Kidney epithelial cell (primary cell): ENCODE results near the gene KLHDC7A. TPM values are rescaled to one million over a fixed set of nuclear protein-coding genes. Genes with fewer than 3 reads are reported as not detected.

Source experiments
- DNase-seq: peaks from one replicate; pipeline ENCODE4 v3.0.0-alpha.2; 2010; ENCODE audit warnings: low read depth
- H3K27me3 ChIP-seq: 2 replicates; pipeline ENCODE4 v1.6.0; 2011; ENCODE audit warnings: low read length; ENCODE audit not compliant: control insufficient read depth, insufficient read depth
- H3K36me3 ChIP-seq: 2 replicates; pipeline ENCODE4 v1.5.1; 2011; ENCODE audit warnings: low read length; ENCODE audit not compliant: control insufficient read depth, insufficient read depth
- H3K4me3 ChIP-seq: 2 replicates; pipeline ENCODE4 v1.5.1; 2011; ENCODE audit warnings: low read depth, mild to moderate bottlenecking, control low read depth, low read length
- CTCF ChIP-seq: IDR thresholded peaks from 2 replicates; pipeline ENCODE4 v1.5.1; 2011; ENCODE audit warnings: mild to moderate bottlenecking, moderate library complexity, low read length, control low read depth, inconsistent platforms; ENCODE audit not compliant: insufficient read depth, poor library complexity, severe bottlenecking
- total RNA-seq: library from RNA; depleted of rRNA; stranded (reverse); fragments of >200 nt; gene quantifications from 2 replicates; pipeline ENCODE4 v1.2.3, GENCODE V29; 2015

KLHDC7A gene
- total RNA-seq, 1 donor from 2014 or later: 2.4 TPM

GRCh38 chr1:18528616-18529015 lies 47.9 kb downstream of the KLHDC7A start:
- no peak for TF ChIP-seq CTCF
- H3K36me3 ChIP-seq: no peaks in the 10 kb centered on the region
- H3K4me3 ChIP-seq: no peak overlapping the region
- no peaks in the 10 kb centered on the region for H3K27me3 ChIP-seq
- no peak for DNase-seq

GRCh38 chr1:18529714-18530113 lies 49.0 kb downstream of the KLHDC7A start:
- no peak for TF ChIP-seq CTCF
- no peak for DNase-seq
- H3K27me3 ChIP-seq: peaks cover under 1% of the 10 kb centered on the region
- H3K4me3 ChIP-seq: no peak overlapping the region
- no peaks in the 10 kb centered on the region for H3K36me3 ChIP-seq

GRCh38 chr1:18530587-18531502 lies 50.1 kb downstream of the KLHDC7A start:
- DNase-seq: no peak
- H3K27me3 ChIP-seq: peaks cover 2% of the 10 kb centered on the region
- TF ChIP-seq CTCF: no peak
- no peak overlapping the region for H3K4me3 ChIP-seq
- no peaks in the 10 kb centered on the region for H3K36me3 ChIP-seq

GRCh38 chr1:18531503-18531845 lies 50.7 kb downstream of the KLHDC7A start:
- no peak for TF ChIP-seq CTCF
- no peak overlapping the region for H3K4me3 ChIP-seq
- H3K36me3 ChIP-seq: no peaks in the 10 kb centered on the region
- peaks cover 4% of the 10 kb centered on the region for H3K27me3 ChIP-seq
- DNase-seq: no peak

GRCh38 chr1:18532390-18533170 lies 51.9 kb downstream of the KLHDC7A start:
- Histone ChIP-seq H3K36me3 (no peaks in the 10 kb centered on the region), H3K4me3 (no peak overlapping the region), H3K27me3 (peaks cover 4% of the 10 kb centered on the region)
- no peak for DNase-seq
- no peak for TF ChIP-seq CTCF
